Anterior cingulate cortex (tissue), 58 donors: Measurements from ENCODE around the gene LIMK1.

Source experiments
- DNase-seq, 58 donors: peaks; one replicate each; lab custom pipeline; 2025; lab: John Stamatoyannopoulos, UW

The LIMK1 gene

DNA sequence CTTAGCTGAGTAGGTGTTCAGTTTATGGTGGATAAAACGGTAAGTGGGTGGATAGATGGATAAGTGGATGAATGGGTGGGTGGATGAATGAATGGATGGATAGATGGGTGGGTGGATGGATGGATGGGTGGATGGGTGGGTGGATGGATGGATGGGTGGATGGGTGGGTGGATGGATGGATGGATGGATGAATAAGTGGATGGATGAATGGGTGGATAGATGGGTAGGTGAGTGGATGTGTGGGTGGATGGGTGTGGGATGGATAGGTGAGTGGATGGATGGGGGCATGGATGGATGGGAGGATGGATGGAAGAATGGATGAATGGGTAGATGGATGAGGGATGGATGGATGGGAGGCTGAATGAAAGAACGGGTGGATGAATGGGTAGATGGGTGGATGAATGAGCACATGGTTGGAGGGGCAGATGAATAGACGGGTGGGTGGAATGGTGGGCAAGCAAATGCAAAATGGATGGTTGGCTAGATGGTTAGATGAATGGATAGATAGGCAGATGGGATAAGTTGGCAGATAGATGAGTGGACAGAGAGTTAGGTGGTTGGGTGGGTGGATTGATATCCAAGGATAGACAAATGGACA is 29.9 kb upstream of the LIMK1 start:
- DNase-seq = no peak

DNA sequence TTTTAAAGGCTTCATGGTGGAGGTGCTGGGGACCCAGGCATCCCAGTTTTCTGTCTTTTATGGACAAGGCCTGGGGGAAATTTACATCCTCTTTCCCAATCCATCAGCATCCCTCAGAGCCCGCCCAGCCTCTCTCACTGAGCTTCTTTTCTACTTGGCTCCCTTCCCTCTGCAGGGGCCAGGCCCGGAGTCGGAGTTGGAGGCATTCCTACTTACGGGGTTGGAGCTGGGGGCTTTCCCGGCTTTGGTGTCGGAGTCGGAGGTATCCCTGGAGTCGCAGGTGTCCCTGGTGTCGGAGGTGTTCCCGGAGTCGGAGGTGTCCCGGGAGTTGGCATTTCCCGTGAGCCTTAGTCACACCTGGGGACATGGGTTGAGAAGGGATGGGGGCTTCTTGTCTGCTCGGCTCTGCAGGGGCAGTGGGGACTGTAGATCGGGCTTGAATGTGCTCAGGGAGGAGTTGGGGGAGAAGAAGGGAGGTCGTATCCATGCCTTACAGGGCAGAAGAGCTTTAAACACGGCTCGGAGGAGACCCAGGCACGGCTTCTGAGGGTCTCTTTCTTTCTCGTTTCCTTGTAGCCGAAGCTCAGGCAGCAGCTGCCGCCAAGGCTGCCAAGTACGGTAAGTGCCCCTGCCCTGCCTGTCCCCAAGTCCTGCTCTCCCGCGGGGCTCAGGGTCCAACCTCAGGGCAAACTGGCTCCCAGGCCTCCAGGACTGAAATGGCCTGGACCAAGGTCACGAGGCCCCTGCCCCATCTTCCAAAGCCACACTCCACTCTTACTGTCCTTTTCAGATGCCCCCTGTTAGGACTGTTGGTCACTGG is 27.3 kb upstream of the LIMK1 start:
- no peak for DNase-seq

DNA sequence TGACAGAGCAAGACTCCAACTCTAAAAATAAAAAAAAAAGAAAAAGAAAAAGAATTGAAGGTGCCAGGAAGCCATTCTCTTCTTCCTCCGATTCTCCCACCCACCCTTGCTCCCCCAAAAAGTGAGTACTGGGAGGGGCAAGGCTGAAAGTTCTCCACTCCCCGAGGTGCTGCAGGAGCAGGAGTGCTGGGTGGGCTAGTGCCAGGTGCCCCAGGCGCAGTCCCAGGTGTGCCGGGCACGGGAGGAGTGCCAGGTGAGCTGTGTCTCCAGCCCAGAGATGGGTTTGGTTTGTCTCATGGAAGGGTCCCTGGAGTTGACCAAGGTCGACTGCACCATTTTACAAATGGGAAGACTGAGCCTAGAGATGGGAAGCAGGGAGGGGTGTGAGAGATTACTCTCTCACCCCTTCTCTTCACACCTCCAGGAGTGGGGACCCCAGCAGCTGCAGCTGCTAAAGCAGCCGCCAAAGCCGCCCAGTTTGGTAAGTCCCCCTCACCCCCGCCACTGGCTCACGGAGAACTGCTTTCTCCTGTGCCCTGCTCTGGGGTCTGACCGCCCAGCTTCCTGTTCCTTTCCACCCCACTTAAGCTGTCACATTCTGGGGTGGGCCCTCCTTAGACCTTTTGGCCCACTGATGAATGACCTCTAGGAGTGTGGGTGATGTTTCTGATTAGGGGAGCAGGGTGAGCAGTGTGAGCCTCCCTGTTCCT is 26.2 kb upstream of the LIMK1 start:
- no peak for DNase-seq

DNA sequence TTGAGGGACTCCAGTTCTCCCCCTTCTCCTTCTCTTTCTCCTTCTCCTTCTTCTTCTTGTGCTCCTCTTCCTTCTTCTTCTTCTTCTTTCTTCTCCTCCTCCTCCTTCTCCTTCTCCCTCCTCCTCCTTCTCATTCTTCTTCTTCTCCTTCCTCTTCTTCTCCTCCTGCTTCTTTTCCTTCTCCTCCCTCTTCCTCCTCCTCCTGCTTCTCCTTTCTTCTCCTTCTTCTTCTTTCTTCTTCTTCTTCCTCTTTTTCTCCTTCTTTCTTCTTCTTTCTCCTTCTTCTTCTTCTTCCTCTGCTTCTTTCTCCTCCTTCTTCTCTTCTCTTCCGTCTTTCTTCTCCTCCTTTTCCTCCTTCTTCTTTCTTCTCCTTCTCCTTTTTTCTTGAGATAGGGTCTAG is 25.6 kb upstream of the LIMK1 start:
- no peak for DNase-seq

DNA sequence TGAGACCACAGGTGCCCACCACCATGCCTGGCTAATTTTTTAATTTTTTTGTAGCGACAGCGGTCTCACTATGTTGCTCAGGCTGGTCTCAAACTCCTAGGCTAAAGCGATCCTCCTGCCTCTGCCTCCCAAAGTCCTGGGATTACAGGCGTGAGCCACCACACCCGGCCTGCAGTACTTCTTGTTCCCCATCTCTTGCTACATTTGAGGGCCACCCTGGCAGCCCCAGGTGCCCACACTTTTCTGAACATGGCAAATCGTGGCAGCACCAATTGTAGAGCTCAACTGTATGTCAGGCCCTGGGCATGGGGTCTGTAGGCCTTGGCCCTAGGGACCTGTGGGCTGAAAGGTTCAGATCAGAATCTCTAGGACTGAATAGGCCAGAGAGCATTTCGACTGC is 25.1 kb upstream of the LIMK1 start:
- no peak for DNase-seq

DNA sequence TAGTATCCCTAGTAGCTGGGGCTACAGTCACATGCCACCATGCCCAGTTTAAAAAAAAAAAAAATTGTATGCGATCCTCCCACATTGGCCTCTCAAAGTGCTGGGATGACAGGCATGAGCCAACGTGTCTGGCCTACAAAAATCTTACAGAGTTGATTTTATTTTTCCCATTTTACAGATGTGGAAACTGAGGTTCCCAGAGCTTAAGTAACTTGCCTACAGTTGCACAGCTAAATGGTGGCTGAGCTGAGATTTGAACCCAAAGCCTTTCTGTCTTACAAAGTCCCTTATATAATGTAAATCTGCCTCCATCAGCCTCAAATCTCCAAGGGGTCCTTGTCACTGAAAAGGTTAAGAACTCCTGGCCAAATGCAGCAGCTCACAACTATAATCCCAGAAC is 24.6 kb upstream of the LIMK1 start:
- no peak for DNase-seq

DNA sequence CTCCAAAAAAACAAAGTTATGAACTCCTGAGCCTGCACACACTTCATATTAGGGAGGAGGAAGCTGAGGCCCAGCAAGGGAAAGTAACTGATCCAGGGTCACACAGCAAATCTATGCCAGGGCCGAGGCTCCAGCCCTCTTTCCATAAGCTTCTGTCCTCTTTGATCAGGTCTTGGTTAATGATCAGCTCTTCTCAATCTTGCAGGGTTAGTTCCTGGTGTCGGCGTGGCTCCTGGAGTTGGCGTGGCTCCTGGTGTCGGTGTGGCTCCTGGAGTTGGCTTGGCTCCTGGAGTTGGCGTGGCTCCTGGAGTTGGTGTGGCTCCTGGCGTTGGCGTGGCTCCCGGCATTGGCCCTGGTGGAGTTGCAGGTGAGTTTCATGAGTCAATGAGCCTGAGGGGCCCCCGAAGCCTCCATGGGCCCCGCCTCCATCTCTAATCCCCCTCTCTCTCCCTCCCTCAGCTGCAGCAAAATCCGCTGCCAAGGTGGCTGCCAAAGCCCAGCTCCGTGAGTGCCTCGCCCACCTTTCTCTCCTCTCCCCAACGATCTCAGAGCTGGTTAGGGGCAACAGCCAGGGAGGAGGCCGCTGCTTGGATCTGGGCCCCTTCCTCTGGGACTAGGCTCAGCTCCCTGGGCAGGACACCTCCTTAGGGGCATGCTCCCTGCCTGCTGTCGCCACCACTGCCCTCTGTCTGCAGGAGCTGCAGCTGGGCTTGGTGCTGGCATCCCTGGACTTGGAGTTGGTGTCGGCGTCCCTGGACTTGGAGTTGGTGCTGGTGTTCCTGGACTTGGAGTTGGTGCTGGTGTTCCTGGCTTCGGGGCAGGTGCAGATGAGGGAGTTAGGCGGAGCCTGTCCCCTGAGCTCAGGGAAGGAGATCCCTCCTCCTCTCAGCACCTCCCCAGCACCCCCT is 23.7 kb upstream of the LIMK1 start:
- DNase-seq = peak in 4 of 58 donors; percentile 4 to 24 (median 12)

DNA sequence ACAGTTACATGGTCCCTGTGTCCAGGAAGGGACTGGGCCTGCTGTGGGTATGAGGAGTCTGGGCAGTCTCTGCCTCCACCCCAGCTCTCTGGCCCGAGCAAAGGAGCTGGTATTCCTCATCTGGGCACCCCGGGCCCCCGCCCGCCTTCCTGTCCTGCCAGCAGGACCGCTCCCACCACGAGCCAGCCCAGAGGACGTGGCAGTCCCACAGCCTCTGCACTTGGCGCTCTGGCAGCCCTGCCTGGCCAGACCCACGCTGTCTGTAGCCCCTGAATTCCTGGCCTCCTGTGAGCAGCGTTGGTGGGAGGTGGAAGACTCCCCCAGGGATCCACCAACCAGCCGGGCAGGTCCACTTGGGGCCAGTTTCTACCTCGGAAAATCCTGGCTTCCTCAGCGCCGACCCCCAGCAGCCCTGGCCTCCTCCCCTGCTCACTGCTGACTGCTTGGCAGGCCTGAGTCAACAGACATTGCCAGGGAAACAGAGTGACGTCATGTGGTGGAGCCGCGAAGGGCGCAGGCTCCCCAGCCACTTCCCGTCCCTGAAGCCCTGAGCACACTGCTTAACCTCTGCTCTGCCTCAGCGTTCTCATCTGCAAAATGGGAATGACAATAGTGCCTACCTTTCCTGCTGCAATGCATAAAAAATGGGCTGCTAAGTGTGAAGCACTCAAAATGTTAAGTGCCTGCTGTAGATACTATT is 21.6 kb upstream of the LIMK1 start:
- DNase-seq = peak in 55 of 58 donors; percentile 23 to 85 (median 70)

DNA sequence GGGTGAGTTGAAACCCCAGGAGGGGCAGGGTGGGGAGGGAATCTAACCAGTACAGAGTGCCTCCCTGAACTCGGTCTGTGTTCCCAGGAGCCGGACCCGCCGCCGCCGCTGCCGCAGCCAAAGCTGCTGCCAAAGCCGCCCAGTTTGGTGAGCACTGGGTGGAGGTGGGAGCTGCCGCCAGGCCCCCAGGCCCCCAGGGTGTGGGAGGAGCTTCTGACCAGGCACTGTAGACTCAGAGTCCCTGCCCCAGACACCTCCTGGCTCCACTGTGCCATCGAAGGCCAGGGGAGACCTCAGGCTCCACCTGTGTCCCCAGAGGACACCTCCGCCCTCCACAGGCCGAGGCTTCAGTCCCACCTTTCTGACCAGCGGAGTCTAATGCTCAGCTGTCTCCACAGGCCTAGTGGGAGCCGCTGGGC is 20.4 kb upstream of the LIMK1 start:
- no peak for DNase-seq

DNA sequence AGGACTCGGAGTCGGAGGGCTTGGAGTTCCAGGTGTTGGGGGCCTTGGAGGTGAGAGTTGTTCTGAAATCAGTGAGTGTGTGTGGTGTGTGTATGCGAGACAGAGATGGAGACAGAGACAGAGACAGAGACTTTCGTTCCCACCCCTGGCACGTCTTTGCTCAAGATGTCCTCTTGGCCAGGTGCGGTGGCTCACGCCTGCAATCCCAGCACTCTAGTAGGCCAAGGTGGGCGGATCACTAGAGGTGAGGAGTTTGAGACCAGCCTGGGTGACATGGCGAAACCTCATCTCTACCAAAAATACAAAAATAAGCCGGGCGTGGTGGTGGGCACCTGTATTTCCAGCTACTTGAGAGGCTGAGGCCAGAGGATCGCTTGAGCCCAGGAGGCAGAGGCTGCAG is 20.0 kb upstream of the LIMK1 start:
- DNase-seq = no peak

DNA sequence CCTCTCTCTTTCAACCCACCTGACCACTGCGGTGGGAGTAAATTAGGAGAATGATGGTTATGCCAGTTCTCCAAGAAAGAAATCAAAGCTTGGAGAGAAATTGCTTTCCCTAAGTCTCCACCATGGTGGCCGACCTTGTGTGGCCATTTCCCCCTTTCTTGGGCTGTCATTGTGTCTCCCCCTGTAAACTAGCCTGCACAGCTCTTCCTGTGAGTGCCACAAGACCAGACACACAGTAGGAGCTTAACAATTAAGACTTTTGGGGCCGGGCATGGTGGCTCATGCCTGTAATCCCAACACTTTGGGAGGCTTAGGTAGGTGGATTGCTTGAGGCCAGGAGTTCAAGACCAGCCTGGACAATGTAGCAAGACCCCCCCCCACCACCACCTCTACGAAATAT is 18.9 kb upstream of the LIMK1 start:
- DNase-seq = no peak

DNA sequence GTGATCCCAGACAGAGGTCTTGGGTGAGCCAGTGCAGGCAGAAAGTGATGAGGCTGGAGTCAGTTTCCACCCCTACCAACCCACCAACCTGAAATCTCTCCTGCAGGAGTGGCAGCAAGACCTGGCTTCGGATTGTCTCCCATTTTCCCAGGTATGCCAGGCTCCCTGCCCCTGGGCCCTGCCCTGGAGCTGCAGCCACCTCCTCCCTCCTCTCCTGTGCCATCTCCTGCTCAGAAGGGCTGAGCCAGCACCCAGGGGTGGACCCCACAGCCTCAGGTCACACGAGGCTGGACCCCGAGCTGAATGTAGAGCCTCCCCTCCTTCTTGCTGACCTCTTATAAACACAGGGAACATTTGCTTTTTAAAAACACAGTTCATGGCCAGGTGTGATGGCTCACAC is 17.0 kb upstream of the LIMK1 start:
- no peak for DNase-seq

DNA sequence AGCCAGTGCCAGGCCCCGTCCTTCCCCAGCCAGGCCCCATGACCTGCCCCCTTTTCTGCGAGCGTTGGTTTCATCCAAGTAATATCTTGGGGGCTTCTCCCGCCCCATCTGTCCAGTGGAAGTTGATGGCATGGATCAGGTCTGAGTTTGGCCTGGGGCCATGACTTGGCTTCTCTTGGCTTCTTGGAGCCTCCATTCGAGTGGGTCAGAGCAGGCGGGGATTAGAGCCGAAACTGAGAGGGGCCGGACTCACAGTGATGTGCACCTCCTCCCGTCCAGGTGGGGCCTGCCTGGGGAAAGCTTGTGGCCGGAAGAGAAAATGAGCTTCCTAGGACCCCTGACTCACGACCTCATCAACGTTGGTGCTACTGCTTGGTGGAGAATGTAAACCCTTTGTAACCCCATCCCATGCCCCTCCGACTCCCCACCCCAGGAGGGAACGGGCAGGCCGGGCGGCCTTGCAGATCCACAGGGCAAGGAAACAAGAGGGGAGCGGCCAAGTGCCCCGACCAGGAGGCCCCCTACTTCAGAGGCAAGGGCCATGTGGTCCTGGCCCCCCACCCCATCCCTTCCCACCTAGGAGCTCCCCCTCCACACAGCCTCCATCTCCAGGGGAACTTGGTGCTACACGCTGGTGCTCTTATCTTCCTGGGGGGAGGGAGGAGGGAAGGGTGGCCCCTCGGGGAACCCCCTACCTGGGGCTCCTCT is 15.1 kb upstream of the LIMK1 start:
- no peak for DNase-seq

DNA sequence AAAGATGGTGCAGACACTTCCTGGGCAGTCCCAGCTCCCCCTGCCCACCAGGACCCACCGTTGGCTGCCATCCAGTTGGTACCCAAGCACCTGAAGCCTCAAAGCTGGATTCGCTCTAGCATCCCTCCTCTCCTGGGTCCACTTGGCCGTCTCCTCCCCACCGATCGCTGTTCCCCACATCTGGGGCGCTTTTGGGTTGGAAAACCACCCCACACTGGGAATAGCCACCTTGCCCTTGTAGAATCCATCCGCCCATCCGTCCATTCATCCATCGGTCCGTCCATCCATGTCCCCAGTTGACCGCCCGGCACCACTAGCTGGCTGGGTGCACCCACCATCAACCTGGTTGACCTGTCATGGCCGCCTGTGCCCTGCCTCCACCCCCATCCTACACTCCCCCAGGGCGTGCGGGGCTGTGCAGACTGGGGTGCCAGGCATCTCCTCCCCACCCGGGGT is 14.5 kb upstream of the LIMK1 start:
- no peak for DNase-seq

DNA sequence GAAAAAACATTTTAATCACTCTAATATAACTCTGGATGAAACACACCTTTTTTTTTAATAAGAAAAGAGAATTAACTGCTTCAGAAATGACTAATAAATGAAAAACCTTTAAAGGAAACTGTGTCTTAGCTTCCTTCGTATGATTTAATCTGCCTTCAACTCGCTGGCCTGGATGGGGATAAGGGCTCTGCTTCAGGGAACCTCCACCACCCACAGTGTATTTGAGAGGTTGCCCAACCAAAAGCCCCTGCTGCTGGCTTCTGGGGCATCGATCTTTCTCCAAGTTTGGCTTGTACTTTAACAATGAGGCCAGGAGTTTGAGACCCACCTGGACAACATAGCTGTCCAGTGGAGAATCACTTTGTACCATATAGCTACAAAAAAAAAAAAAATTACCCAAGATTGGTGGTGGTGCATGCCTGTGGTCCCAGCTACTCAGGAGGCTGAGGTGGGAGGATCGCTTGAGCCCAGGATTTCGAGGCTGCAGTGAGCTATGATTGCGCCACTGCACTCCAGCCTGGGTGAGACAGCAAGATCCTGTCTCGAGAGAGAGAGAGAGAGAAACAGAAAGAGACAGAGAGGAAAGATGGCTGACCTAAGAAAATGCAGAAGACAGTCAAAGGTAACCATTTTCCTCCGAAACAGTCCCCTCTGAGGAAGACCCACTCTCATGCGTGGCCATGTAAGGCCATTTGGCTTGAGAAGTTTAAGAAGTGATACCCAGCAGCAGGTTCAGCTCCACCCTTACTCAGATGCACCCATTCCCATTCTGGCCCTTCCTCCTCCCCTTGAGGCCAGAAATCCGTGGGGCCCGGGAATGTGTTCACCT is 13.6 kb upstream of the LIMK1 start:
- no peak for DNase-seq

DNA sequence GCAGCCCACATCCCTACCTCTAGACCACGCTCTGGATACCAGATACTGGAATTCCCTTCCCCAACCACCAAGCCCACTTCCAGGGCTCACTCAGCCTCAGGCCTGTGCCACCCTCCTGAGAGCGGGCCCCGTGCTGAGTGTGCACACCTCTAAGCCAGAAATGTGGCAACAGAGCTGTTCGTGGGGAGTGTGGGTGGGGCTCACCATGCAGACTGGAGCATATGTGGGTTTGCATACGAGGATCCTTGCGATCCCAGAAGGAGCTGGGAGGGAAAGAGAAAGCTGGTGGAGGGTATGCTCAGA is 13.0 kb upstream of the LIMK1 start:
- DNase-seq = no peak

DNA sequence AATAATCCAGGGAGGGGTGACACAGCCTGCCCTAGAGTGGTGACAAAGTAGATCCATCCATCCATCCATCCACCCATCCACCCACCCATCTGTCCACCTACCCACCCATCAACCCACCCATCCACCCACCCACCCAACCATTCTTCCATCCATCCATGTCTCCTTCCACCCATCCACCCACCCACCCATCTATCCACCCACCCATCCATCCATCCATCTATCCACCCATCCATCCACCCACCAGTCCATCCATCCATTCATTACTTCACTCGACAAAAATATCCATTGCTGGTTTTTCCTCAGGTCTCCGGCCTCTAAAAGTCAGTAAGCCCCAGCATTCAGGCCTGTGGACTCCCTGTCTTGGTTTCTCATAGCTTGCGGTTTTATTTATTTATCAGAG is 12.5 kb upstream of the LIMK1 start:
- DNase-seq = no peak

DNA sequence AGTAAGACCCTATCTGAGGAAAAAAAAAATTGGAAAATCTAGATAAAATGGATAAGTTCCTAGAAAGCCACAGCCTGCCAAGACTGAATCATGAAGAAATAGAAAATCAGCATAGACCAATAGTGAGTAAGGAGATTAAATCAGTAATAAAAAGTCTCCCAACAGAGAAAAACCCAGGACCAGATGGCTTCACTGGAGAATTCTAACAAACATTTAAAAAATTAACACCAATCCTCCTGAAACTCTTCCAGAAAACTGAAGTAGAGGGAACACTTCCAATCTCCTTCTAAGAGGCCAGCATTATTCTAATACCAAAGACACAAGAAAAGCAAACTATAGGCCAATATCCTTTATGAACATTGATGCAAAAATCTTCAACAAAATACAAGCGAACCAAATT is 8.8 kb upstream of the LIMK1 start:
- DNase-seq = no peak

DNA sequence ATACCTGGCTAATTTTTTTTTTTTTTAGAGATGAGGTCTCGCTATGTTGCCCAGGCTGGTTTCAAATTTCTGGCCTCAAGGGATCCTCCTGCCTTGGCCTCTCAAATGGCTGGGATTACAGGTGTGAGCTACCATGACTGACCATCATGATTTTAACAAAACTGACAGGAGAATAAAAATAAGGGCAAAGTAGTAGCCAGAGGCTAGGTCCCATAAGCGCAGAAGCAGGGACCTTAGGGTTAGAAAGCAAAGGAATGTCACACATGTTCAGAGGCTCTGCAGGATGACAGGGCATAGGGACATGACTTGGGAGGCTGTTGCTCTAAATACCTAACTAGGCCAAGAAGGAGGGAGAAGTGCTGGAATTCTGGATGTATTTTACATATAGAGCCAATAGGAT is 5.1 kb upstream of the LIMK1 start:
- no peak for DNase-seq
